Bronchial epithelial cell (primary cell): ENCODE data around the gene TMEM151A. TPM values are rescaled to one million over a fixed set of nuclear protein-coding genes. Genes with fewer than 3 reads are reported as not detected.
A peak's percentile ranks its signal among the peaks of the same experiment; 100 is the strongest.

Experiments used
- DNase-seq: peaks from one replicate; pipeline ENCODE4 v3.0.0-alpha.2; 2010; ENCODE audit warnings: low read depth
- FAIRE-seq: peaks from 2 replicates; lab custom pipeline; 2011; peaks lifted over from hg19 to GRCh38; lab: Jason Lieb, UNC
- H3K27me3 ChIP-seq: 2 replicates; pipeline ENCODE4 v1.5.1; 2011; ENCODE audit warnings: low read length; ENCODE audit not compliant: control insufficient read depth, insufficient read depth
- H3K36me3 ChIP-seq: 2 replicates; pipeline ENCODE4 v1.5.1; 2011; ENCODE audit warnings: low read length; ENCODE audit not compliant: control insufficient read depth, insufficient read depth
- H3K4me3 ChIP-seq: 2 replicates; pipeline ENCODE4 v1.5.1; 2011; ENCODE audit warnings: mild to moderate bottlenecking, low read depth, low read length, control low read depth
- total RNA-seq: library from RNA; depleted of rRNA; stranded (reverse); fragments of >200 nt; gene quantifications from 2 replicates; pipeline ENCODE4 v1.2.1, GENCODE V29; 2014
- TF ChIP-seq, protein P1 (sequence below): IDR thresholded peaks from 2 replicates; pipeline ENCODE4 v1.5.1; 2011; ENCODE audit warnings: mild to moderate bottlenecking, moderate library complexity, low read length, control low read depth, inconsistent platforms; ENCODE audit not compliant: insufficient read depth, severe bottlenecking

TMEM151A gene
- total RNA-seq, 1 donor from 2014 or later = not detected

DNA sequence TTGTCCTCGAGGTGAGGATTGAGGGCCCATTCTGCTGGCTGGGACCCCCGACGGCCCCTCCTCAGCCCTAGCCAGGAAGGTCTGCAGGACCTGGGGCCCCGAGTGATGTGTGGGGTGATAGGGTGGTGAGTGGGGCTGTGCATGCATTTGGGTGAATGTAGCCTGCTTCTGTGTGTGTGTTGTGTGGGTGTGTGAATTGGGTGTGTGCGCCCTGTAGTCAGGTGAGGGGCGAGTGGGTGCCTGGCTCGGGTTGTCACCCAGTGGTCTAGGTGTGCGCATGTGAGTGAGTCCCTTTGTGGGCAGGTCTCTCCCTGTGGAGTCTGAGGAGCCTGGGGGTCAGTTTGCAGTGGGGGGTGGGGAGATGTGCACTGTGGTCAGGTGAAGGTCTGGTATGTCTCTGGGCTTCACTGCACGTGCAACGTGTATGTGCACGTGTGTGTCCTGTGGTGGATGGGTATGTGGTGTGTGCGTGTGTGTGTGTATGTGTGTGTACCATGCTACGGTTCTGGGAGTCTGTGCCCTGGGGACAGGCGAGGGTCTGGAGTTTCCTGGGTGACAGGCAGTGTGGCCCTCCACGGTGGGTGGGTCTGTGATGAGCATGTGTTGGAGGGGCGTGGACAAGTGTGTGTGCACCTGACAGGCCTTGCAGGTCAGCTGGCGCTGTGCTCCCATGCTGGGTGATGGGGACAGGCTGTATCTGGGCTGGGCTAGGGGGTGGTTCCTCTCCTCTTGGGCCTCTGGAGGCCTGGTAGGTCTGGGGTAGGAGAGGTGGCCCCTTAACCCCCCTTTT is 1.0 kb downstream of the TMEM151A start:
- H3K4me3 ChIP-seq = no peak overlapping the region
- no peak for DNase-seq

DNA sequence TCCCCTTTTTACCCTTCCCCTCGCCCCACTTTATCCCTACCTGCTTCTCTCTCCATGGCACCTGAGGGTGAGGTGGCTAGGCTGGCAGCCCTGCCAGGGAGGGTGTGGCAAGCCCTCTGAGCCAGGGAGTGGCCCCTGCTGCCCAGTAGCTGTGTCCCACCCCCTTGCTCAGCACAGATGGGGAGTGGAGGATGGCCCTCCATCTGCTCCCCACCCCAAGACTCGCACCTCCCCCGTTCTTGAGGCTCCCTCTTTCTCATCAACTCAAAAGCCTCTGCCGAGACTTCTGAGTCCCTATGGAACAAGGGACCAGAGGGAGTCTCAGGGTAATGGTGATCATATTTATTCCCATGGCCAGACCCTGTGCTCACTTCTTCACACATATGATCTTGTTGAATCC is 1.7 kb downstream of the TMEM151A start:
- DNase-seq = no peak
- peaks cover 9% of the 10 kb centered on the region for H3K27me3 ChIP-seq
- H3K4me3 ChIP-seq = no peak overlapping the region
- no peak for FAIRE-seq
- H3K36me3 ChIP-seq = no peaks in the 10 kb centered on the region
- TF ChIP-seq, protein P1, sequence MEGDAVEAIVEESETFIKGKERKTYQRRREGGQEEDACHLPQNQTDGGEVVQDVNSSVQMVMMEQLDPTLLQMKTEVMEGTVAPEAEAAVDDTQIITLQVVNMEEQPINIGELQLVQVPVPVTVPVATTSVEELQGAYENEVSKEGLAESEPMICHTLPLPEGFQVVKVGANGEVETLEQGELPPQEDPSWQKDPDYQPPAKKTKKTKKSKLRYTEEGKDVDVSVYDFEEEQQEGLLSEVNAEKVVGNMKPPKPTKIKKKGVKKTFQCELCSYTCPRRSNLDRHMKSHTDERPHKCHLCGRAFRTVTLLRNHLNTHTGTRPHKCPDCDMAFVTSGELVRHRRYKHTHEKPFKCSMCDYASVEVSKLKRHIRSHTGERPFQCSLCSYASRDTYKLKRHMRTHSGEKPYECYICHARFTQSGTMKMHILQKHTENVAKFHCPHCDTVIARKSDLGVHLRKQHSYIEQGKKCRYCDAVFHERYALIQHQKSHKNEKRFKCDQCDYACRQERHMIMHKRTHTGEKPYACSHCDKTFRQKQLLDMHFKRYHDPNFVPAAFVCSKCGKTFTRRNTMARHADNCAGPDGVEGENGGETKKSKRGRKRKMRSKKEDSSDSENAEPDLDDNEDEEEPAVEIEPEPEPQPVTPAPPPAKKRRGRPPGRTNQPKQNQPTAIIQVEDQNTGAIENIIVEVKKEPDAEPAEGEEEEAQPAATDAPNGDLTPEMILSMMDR = no peak

More for the DNA sequence above, 1.0 kb downstream of the TMEM151A start:
- H3K27me3 ChIP-seq = peaks cover 9% of the 10 kb centered on the region
- TF ChIP-seq, protein P1 = no peak
- peak; percentile 58 for FAIRE-seq
- peaks cover 1% of the 10 kb centered on the region for H3K36me3 ChIP-seq

GRCh38 chr11:66293777-66294625 is 2.3 kb downstream of the TMEM151A start:
- TF ChIP-seq, protein P1 = no peak
- DNase-seq (no peak), FAIRE-seq (no peak)
- Histone ChIP-seq H3K36me3 (no peaks in the 10 kb centered on the region), H3K27me3 (peaks cover 9% of the 10 kb centered on the region), H3K4me3 (no peak overlapping the region)

DNA sequence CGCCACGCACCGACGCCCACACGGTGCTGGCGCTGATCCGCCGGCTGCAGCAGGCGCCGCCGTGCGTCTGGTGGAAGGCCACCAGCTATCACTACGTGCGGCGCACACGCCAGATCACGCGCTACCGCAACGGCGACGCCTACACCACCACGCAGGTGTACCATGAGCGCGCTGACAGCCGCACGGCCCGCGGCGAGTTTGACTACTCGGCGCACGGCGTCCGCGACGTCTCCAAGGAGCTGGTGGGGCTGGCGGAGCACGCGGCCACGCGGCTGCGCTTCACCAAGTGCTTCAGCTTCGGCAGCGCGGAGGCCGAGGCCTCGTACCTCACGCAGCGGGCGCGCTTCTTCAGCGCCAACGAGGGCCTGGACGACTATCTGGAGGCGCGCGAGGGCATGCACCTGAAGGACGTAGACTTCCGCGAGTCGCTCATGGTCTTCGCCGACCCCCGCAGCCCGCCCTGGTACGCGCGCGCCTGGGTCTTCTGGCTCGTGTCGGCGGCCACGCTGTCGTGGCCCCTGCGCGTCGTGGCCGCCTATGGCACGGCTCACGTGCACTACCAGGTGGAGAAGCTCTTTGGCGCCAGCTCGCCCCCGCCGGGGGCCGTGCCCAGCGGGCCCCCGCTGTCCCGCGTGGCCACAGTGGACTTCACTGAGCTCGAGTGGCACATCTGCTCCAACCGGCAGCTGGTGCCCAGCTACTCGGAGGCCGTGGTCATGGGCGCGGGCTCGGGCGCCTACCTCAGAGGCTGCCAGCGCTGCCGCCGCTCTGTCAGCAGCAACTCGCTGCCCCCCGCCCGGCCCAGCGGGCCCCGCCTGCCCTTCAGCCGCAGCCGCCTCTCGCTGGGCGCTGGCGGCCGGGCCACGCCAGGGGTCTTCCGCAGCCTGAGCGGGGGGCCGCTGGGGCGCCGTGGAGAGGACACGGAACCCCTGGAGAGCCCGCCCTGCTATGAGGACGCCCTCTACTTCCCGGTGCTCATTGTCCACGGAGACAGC is 3.2 kb downstream of the TMEM151A start:
- TF ChIP-seq, protein P1 = no peak
- Histone ChIP-seq H3K36me3 (no peaks in the 10 kb centered on the region), H3K27me3 (peaks cover 9% of the 10 kb centered on the region), H3K4me3 (no peak overlapping the region)
- no peak for FAIRE-seq
- DNase-seq = no peak

DNA sequence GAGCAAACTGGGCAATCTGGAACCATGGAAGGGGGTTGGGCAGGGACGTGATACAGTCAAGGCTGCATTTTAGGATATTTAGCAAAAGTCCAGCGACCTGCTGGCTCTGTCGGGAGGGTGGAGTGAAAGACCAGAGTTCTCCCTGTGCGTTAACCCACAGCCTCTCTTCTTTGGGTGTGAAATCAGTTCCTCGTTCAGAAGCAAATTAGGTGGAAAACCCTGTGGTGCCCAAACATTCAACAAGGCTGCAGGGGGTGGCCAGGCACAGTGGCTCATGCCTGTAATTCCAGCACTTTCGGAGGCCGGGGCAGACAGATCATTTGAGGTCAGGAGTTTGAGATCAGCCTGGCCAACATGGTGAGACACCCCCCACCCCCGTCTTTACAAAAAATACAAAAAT is 5.9 kb downstream of the TMEM151A start:
- Histone ChIP-seq H3K27me3 (peaks cover 4% of the 10 kb centered on the region), H3K4me3 (no peak overlapping the region), H3K36me3 (no peaks in the 10 kb centered on the region)
- no peak for FAIRE-seq
- DNase-seq = no peak
- TF ChIP-seq, protein P1 = no peak
